Transverse colon (tissue), 4 donors: Measurements from ENCODE around the gene HOXC12.

Source experiments
- EP300 ChIP-seq: sonication (generic); formaldehyde crosslinking; IDR thresholded peaks from one replicate; pipeline ENCODE4 v1.6.1; 2017; ENCODE audit warnings: antibody characterized with exemption, low read depth
- POLR2A ChIP-seq: fragments of 450-650 bp; IDR thresholded peaks from one replicate; pipeline ENCODE4 v1.6.1; 2016; ENCODE audit warnings: antibody characterized with exemption, mild to moderate bottlenecking, moderate library complexity
- POLR2AphosphoS5 ChIP-seq, 3 donors: sonication (generic); formaldehyde crosslinking; IDR thresholded peaks; one replicate each; pipeline ENCODE4 v1.6.1; 2016; ENCODE audit warnings: antibody characterized with exemption in 3 of 3
- TF ChIP-seq, protein P1 (sequence below), 5 experiments: fragments of 200-600 bp in 3 of 5; fragments of 450-650 bp in 2 of 5; sonication (generic) in 3 of 5; IDR thresholded peaks; 1 replicate in 2 of 5; 2 replicates in 3 of 5; pipeline ENCODE4 v1.5.1; 2016 to 2017; ENCODE audit warnings: antibody characterized with exemption in 5 of 5, inconsistent platforms in 3 of 5, mild to moderate bottlenecking in 2 of 5, moderate library complexity in 1 of 5

DNA sequence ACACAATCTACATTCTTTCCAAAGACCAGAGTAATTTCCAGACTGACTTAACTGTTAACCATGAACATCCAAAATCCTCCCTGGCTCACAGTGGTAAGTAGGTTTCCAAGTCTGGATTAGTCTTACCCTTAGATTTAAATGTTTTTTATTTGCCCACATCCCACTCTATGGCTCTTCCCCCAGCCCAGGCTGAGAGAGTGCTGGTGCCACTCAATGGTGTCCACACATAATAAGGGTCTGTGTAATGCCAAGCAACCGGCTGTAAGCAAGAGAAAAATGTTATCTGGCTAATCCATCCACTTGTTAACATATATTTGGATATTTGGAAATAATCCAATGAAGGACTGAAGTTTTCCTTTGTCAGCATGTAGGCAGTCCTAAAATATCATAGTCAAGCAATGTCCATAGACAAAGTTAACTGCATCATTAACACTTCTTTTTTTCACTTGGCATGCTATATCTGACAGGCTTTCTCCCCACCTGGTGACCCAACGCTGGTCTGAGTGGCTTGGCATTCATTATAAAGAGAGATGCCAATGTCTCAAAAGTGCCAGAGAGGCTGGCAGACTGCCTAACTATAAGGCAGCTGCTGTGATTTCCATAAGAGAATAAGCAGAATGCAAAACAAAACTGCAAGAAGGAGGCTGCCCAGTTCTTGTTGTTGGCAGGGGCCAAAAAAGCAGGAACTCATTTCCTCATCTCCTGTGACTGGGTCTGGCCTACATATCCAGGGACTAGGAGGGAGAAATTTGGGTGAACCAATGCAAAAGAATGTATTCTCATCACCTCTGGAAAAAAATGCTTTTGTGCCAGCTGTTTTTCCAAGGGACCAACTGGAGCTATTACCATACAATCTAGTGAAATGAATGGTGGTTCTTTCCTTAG is 29.9 kb upstream of the HOXC12 start:
- TF ChIP-seq POLR2AphosphoS5 (IDR thresholded peaks at IDR 0.05), result no peak
- TF ChIP-seq, protein P1, sequence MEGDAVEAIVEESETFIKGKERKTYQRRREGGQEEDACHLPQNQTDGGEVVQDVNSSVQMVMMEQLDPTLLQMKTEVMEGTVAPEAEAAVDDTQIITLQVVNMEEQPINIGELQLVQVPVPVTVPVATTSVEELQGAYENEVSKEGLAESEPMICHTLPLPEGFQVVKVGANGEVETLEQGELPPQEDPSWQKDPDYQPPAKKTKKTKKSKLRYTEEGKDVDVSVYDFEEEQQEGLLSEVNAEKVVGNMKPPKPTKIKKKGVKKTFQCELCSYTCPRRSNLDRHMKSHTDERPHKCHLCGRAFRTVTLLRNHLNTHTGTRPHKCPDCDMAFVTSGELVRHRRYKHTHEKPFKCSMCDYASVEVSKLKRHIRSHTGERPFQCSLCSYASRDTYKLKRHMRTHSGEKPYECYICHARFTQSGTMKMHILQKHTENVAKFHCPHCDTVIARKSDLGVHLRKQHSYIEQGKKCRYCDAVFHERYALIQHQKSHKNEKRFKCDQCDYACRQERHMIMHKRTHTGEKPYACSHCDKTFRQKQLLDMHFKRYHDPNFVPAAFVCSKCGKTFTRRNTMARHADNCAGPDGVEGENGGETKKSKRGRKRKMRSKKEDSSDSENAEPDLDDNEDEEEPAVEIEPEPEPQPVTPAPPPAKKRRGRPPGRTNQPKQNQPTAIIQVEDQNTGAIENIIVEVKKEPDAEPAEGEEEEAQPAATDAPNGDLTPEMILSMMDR (IDR thresholded peaks at IDR 0.05), result no peak
- TF ChIP-seq EP300, result no peak
- TF ChIP-seq POLR2A, result no peak
